BJ (cell line): ENCODE results near the gene DMD. TPM values are rescaled to one million over a fixed set of nuclear protein-coding genes. Genes with fewer than 3 reads are reported as not detected.

Experiments used
- CTCF ChIA-PET: fragments of 350-600 bp; formaldehyde crosslinking; extraction: SDS; loops from one replicate; lab custom pipeline; 2021; ENCODE audit warnings: antibody characterized with exemption, inconsistent platforms; lab: Yijun Ruan, JAX
- POLR2A ChIA-PET: fragments of 300-600 bp; sonication (Branson Sonifier 250); formaldehyde crosslinking; extraction: SDS; loops from one replicate; lab custom pipeline; 2021; ENCODE audit warnings: antibody characterized with exemption; lab: Charles Lee
- DNase-seq: peaks from one replicate; pipeline ENCODE4 v3.0.0-alpha.2; 2011; ENCODE audit warnings: low read depth
- H3K27me3 ChIP-seq: 2 replicates; pipeline ENCODE4 v1.6.0; 2011; ENCODE audit warnings: low read length; ENCODE audit not compliant: control insufficient read depth, insufficient read depth
- H3K36me3 ChIP-seq: 2 replicates; pipeline ENCODE4 v1.5.1; 2011; ENCODE audit warnings: low read length; ENCODE audit not compliant: control insufficient read depth, insufficient read depth
- H3K4me3 ChIP-seq: 2 replicates; pipeline ENCODE4 v1.5.1; 2011; ENCODE audit warnings: low read depth, mild to moderate bottlenecking, control low read depth, low read length
- polyA plus RNA-seq: library from polyadenylated mRNA; depleted of rRNA; stranded (reverse); fragments of >200 nt; gene quantifications from 2 replicates; pipeline ENCODE4 v1.2.3, GENCODE V29; 2011
- TF ChIP-seq, protein P1 (sequence below): IDR thresholded peaks from 2 replicates; pipeline ENCODE4 v1.5.1; 2011; ENCODE audit warnings: low read depth, mild to moderate bottlenecking, control low read depth, inconsistent platforms, low read length, moderate library complexity; ENCODE audit not compliant: insufficient read depth

The DMD gene
- polyA plus RNA-seq, 1 experiment = 12.5 TPM

DNA sequence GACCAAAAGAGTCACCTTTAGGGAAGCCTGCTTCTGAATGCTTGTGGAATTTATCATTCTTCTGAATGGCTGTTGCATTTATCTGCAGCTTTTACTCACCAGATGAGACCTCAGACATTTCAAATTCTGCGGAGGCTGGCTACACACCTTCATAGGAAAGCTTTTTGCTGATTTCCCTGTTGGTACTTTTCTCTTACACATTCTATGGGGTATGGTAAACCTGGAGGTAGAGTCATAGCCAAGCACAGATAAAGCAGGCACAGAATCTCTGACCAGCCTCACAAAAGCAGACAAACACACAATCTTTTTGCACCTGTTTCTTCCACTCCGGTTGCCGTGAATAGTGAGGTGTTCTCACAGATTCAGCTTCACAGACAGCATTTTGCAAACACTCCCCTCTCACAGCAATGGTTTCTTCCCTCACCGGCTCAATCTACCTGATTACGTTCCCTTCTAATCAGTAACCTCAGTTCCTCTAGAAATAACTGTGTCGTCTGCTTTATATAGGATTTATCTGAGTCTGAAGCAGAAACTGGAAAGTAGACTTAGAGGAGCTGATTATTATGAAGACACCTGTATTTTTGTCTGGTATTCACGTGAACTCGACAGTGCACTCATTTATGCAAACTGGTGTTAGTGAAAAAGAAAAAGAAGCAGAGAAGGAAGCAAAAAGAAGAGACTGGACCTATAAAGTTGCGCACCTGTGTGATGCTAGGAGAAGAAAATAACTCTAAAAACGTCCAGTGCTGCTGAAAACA lies 83.1 kb downstream of the DMD start:
- no peaks in the 10 kb centered on the region for H3K36me3 ChIP-seq
- ChIA-PET POLR2A (no interaction called here), CTCF (no interaction called here)
- no peaks in the 10 kb centered on the region for H3K27me3 ChIP-seq
- TF ChIP-seq, protein P1, sequence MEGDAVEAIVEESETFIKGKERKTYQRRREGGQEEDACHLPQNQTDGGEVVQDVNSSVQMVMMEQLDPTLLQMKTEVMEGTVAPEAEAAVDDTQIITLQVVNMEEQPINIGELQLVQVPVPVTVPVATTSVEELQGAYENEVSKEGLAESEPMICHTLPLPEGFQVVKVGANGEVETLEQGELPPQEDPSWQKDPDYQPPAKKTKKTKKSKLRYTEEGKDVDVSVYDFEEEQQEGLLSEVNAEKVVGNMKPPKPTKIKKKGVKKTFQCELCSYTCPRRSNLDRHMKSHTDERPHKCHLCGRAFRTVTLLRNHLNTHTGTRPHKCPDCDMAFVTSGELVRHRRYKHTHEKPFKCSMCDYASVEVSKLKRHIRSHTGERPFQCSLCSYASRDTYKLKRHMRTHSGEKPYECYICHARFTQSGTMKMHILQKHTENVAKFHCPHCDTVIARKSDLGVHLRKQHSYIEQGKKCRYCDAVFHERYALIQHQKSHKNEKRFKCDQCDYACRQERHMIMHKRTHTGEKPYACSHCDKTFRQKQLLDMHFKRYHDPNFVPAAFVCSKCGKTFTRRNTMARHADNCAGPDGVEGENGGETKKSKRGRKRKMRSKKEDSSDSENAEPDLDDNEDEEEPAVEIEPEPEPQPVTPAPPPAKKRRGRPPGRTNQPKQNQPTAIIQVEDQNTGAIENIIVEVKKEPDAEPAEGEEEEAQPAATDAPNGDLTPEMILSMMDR = no peak
- no peak for DNase-seq
- no peak overlapping the region for H3K4me3 ChIP-seq

DNA sequence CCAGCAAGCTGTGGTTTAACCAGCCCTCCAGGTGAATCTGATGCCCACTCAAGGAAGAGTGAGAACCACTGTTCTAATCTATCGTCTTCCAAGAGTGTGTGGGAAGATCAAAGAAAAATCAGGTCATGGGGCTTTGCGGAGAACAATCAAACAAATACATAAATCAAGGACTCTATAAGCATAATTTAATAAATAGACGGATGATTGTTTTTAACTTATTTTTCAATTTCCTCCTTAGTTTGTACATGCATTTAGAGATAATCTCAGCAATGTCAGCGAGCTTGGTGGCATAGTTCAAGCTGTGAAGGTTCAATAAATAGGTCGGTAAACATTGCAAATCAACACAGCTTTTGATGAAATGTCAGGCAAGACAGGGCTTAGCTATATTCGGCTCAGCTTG lies 84.9 kb downstream of the DMD start:
- Histone ChIP-seq H3K36me3 (no peaks in the 10 kb centered on the region), H3K4me3 (no peak overlapping the region), H3K27me3 (no peaks in the 10 kb centered on the region)
- POLR2A ChIA-PET = no interaction called here
- CTCF ChIA-PET = no interaction called here
- TF ChIP-seq, protein P1 = no peak
- DNase-seq = no peak

DNA sequence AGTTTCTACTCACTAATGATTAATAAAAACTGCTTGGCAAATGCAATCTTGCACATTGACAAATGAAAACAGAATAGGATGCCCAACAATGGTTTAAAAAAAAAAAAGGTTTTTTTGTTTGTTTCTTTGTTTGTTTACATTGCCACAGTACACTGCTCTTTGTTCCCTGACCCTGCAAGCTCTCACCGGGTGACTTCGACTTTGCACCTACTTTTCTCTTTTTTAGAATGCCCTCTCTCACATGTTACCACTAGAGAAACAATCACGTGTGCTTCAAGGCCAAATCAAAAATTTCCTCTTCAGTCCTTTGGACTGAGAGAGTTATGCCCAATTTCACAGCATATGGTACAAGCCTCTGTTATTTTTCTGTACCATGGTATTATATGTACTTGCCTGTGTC lies 101.5 kb downstream of the DMD start:
- TF ChIP-seq, protein P1 = no peak
- H3K4me3 ChIP-seq = no peak overlapping the region
- ChIA-PET CTCF (no interaction called here), POLR2A (no interaction called here)
- H3K36me3 ChIP-seq = no peaks in the 10 kb centered on the region
- no peak for DNase-seq
- no peaks in the 10 kb centered on the region for H3K27me3 ChIP-seq

DNA sequence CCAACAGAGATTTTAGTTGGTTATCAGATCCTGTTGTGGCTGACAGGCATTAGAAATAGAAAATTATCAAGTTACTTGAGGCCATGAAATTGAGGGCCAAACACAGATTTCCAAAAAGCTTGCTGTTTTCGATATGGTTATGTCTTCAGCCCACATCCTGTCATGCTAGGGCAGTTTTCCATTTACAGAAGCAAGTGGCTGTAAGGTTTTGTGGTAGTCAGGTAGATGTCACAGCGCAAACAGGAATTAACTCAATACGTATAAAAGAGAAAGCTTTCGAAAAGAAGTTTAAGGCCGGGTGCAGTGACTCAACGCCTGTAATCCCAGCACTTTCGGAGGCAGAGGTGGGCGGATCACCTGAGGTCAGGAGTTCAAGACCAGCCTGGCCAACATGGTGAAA lies 104.6 kb downstream of the DMD start:
- TF ChIP-seq, protein P1 = no peak
- CTCF ChIA-PET = no interaction called here
- Histone ChIP-seq H3K36me3 (no peaks in the 10 kb centered on the region), H3K27me3 (no peaks in the 10 kb centered on the region), H3K4me3 (no peak overlapping the region)
- POLR2A ChIA-PET = no interaction called here
- no peak for DNase-seq

DNA sequence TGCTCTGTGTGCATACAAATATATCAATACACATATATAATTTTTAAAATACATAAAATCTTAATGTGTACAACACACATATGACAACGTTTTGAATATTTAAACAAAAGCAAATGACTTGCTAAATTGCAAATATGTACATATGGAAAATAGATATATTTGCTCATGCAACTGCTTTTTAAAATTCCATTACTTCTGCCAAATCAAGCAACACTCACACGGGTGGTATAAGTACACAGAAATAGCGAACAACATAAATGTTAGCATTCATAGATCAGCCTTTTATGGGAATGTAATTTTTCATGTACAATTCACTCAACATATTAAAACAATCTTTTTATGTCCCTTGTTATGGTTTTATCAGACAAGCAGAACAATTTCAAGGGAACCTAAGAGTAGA lies 116.3 kb downstream of the DMD start:
- Histone ChIP-seq H3K27me3 (no peaks in the 10 kb centered on the region), H3K4me3 (no peak overlapping the region), H3K36me3 (no peaks in the 10 kb centered on the region)
- POLR2A ChIA-PET = no interaction called here
- CTCF ChIA-PET = no interaction called here
- TF ChIP-seq, protein P1 = no peak
- DNase-seq = no peak
